Panc1 (cell line): Measurements from ENCODE around the gene PLD1.

Experiments
- POLR2AphosphoS5 ChIP-seq: IDR thresholded peaks from 2 replicates; pipeline ENCODE4 v1.6.1; 2012; ENCODE audit warnings: mild to moderate bottlenecking, low read depth, low read length, moderate library complexity
- TCF7L2 ChIP-seq: IDR thresholded peaks from 2 replicates; pipeline ENCODE4 v1.6.1; 2011; ENCODE audit warnings: mild to moderate bottlenecking, low read depth, low read length, inconsistent platforms
- TF ChIP-seq, protein P1 (sequence below): fragments of 450-650 bp; IDR thresholded peaks from 2 replicates; pipeline ENCODE4 v1.5.1; 2017; ENCODE audit warnings: mild to moderate bottlenecking
- TF ChIP-seq, protein P2 (sequence below), 2 experiments: IDR thresholded peaks; 2 replicates each; pipeline ENCODE4 v1.6.1; 2011 to 2012; ENCODE audit warnings: low read depth in 2 of 2, control low read depth in 1 of 2, low read length in 1 of 2, mild to moderate bottlenecking in 1 of 2, moderate library complexity in 1 of 2; ENCODE audit not compliant: insufficient read depth in 1 of 2

DNA sequence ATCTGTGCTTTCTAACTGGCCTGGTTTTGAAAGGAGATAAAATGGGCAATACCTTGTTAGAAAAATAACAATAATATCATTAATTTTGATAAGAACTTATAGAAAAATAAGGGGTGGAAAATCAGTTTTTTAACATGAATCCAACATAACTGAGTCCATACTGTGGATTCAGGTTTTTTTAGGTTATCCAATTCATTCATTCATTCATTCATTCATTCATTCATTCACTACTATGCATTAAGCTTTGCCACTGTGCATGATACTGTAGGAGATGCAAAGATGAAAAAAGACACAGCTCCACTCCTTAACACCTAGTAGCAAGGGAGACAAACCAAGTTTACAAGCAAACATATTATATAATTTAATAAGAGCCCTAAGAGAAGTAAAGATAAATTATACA lies 253.1 kb downstream of the PLD1 start:
- TF ChIP-seq, protein P1, sequence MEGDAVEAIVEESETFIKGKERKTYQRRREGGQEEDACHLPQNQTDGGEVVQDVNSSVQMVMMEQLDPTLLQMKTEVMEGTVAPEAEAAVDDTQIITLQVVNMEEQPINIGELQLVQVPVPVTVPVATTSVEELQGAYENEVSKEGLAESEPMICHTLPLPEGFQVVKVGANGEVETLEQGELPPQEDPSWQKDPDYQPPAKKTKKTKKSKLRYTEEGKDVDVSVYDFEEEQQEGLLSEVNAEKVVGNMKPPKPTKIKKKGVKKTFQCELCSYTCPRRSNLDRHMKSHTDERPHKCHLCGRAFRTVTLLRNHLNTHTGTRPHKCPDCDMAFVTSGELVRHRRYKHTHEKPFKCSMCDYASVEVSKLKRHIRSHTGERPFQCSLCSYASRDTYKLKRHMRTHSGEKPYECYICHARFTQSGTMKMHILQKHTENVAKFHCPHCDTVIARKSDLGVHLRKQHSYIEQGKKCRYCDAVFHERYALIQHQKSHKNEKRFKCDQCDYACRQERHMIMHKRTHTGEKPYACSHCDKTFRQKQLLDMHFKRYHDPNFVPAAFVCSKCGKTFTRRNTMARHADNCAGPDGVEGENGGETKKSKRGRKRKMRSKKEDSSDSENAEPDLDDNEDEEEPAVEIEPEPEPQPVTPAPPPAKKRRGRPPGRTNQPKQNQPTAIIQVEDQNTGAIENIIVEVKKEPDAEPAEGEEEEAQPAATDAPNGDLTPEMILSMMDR: no peak
- TF ChIP-seq, protein P2, sequence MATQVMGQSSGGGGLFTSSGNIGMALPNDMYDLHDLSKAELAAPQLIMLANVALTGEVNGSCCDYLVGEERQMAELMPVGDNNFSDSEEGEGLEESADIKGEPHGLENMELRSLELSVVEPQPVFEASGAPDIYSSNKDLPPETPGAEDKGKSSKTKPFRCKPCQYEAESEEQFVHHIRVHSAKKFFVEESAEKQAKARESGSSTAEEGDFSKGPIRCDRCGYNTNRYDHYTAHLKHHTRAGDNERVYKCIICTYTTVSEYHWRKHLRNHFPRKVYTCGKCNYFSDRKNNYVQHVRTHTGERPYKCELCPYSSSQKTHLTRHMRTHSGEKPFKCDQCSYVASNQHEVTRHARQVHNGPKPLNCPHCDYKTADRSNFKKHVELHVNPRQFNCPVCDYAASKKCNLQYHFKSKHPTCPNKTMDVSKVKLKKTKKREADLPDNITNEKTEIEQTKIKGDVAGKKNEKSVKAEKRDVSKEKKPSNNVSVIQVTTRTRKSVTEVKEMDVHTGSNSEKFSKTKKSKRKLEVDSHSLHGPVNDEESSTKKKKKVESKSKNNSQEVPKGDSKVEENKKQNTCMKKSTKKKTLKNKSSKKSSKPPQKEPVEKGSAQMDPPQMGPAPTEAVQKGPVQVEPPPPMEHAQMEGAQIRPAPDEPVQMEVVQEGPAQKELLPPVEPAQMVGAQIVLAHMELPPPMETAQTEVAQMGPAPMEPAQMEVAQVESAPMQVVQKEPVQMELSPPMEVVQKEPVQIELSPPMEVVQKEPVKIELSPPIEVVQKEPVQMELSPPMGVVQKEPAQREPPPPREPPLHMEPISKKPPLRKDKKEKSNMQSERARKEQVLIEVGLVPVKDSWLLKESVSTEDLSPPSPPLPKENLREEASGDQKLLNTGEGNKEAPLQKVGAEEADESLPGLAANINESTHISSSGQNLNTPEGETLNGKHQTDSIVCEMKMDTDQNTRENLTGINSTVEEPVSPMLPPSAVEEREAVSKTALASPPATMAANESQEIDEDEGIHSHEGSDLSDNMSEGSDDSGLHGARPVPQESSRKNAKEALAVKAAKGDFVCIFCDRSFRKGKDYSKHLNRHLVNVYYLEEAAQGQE (IDR thresholded peaks at IDR 0.05; ENCODE audit: insufficient read depth in 1 of 2, low read depth in 2 of 2, low read length in 1 of 2): no peak
- TF ChIP-seq TCF7L2: no peak
- no peak for TF ChIP-seq POLR2AphosphoS5
